ENCODE data around the gene RASSF5. TPM values are rescaled to one million over a fixed set of nuclear protein-coding genes. Genes with fewer than 3 reads are reported as not detected.

RASSF5 gene
- total and polyA plus RNA-seq, 2 of the 13 experiments (the other 11 are each of a cell fraction or from before 2014, with no cell fraction given) = 0.18 to 0.40 TPM

GRCh38 chr1:206469933-206470691 lies 37.2 kb upstream of the RASSF5 start, which contains the start of gene IKBKE (continued):
- TF ChIP-seq ZBTB46 (CRISPR knock-in tag; IDR thresholded peaks at IDR 0.05; ENCODE audit: borderline replicate concordance) (no peak), MAFF (IDR thresholded peaks at IDR 0.05; ENCODE audit: low read depth, low read length) (0 out of 2 replicates have a peak, but pooled peaks have one; percentile 2), NFE2L2 (IDR thresholded peaks at IDR 0.05; ENCODE audit: low read length) (no peak), ZMYM4 (CRISPR knock-in tag; IDR thresholded peaks at IDR 0.05) (no peak), ZNF589 (CRISPR knock-in tag; conservative IDR thresholded peaks at IDR 0.05) (no peak), ZHX2 (IDR thresholded peaks at IDR 0.05; ENCODE audit: low read depth) (no peak), ZHX2 (CRISPR knock-in tag; IDR thresholded peaks at IDR 0.05; ENCODE audit: borderline replicate concordance) (no peak), CSRNP1 (CRISPR knock-in tag; IDR thresholded peaks at IDR 0.05) (no peak), PAXIP1 (CRISPR knock-in tag; conservative IDR thresholded peaks at IDR 0.05) (no peak), HOXA9 (CRISPR knock-in tag; IDR thresholded peaks at IDR 0.05; ENCODE audit: borderline replicate concordance) (no peak), POLR2A (IDR thresholded peaks at IDR 0.05; ENCODE audit: insufficient read depth in 1 of 2, low read depth in 2 of 2, low read length in 2 of 2) (peak in 1 of 2 experiments; percentile 59; a peak in 3 of 4 replicates)
